ENCODE measurements around the gene ARL14EP.

The ARL14EP gene

GRCh38 chr11:30328681-30329080, 5.8 kb downstream of the ARL14EP start:
- no peak for DNase-seq

DNA sequence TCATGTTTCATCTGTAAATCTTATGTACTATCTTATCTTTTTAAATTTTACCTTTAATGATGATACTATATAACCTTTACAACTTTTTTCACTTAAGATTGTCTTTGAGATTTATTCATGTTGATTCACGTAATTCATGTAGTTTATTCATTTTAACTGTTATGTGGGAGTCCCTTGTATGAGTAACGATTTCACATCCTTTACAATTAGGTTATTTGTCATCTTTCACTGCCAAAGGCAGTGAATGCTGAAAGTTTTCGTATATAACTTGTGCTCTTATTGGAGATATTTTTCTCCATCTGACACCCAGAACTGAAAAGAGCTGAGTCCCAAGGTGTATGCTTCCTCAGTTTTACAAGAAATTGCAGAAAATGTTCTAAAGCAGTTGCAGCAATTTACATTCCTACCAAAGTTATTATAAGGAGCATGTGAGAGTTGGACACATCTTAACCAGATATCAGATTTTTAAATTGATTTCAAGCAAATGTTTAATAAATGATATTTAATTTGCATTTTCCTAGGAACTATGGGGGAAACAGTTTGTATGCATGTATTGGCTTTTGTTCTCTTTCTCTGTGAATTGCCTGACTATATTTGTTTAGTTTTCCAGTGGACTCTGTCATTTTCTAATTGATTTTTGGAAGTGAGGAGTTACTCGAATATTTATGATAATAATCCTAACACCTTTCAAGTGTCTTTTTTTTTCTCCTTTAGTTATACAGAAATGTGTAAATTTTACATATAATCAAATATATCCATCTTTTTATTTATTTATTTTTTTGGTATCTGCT, 6.4 kb downstream of the ARL14EP start:
- no peak for DNase-seq

- no peak for DNase-seq
Observed at GRCh38 chr11:30333405-30333804, 10.5 kb downstream of the ARL14EP start.

- no peak for DNase-seq
Observed at GRCh38 chr11:30342736-30343166, 19.8 kb downstream of the ARL14EP start.

- no peak for DNase-seq
Observed at GRCh38 chr11:30344085-30344484, 21.2 kb downstream of the ARL14EP start.

GRCh38 chr11:30345644-30346043, 22.7 kb downstream of the ARL14EP start:
- no peak for DNase-seq

GRCh38 chr11:30346068-30346688, 23.3 kb downstream of the ARL14EP start:
- DNase-seq = peak; percentile 37

GRCh38 chr11:30348035-30348434, 25.1 kb downstream of the ARL14EP start:
- DNase-seq = no peak

DNA sequence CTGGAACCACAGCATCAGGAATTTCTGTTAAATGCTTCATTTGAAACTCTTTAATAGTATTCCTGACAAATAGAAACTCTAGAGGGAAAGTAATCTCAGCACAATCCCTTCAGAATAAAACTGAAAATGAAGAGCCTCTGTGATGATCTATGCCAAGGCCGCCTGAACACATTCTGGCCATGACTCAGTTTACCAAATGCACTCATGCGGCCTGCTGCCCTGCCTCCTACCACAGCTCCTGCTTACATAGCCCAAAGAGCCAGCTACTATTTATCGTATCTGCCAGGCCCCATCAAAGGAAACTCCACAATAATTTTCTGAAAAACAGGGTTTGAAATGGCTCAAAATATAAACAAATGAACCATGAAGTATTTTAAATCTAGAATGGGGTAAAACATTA, 27.0 kb downstream of the ARL14EP start:
- DNase-seq = no peak

DNA sequence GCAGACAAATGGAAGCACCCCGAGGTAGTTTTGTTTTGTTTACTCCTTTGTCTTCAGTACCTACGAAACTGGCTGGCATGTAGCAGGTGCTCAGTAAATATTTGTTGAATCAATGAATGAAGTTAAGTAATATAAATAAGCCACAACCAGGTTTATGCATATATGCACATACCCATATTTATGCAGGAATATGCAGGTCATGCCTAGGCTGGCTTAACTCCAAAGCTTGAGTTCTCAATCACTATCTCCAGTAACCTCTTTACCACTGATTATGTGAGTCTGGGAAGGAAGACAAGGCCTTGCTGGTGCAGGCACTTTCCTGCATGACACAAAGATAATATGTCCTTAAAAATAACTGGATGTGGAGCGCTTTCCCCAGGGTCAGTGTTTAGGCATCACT, 27.5 kb downstream of the ARL14EP start:
- DNase-seq = no peak

GRCh38 chr11:30351061-30351460, 28.2 kb downstream of the ARL14EP start:
- DNase-seq = no peak

DNA sequence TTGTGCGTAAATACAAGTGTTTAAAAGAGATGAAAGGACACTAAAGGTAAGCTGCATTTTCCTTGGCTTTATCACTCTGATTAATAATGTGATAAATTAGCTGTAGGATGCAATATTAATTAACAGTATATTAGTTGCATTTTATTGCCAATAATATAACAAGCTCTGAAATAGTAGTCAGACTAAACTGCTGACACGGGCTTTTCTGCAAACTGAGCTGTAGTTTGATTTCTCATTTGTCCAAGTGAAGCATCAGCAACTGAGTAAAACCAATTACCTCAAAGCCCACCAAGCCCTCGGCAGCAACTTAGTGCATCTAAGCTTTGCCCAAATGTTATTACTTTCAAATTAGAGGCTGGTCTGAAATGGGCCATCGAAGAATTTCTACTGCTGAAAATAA, 33.5 kb downstream of the ARL14EP start:
- no peak for DNase-seq

DNA sequence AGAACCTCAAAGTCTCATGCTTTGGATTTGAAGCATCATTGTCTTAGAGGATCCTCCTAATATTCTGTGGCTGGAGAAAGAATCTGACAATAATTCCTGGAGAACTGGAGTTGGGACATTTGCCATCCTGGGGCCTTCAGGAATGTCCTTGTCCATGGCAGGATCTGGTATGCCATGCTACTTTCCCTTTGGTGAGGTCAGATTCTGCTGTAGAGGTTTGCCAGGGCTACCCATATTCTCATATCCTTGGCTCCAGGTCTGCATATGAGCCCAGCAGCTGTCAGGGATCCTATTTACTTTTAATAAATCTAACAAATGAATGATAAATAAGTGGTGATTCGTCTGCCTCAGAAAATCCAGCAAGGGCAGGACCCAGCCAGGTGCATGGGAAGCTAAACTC, 35.0 kb downstream of the ARL14EP start:
- no peak for DNase-seq

GRCh38 chr11:30358536-30358935, 35.6 kb downstream of the ARL14EP start:
- DNase-seq = no peak

DNA sequence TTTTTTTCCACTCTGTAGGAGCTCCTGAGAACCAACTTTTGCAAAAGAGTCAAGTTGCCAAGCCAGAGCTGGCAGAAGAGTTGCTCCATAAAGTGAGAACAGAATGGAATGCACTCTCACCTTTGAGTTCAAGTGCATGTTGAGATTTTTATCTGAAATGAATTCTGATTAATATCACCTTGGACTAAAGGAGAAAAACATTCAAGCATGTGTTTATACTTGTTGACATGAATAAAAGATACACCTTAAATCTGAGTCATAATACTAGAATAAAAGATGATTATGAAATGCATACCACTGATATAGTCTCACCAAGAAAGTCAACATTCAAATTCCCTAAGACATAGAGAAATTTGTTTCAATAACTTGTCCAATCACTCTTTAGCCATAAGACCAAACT, 37.8 kb downstream of the ARL14EP start:
- no peak for DNase-seq

DNA sequence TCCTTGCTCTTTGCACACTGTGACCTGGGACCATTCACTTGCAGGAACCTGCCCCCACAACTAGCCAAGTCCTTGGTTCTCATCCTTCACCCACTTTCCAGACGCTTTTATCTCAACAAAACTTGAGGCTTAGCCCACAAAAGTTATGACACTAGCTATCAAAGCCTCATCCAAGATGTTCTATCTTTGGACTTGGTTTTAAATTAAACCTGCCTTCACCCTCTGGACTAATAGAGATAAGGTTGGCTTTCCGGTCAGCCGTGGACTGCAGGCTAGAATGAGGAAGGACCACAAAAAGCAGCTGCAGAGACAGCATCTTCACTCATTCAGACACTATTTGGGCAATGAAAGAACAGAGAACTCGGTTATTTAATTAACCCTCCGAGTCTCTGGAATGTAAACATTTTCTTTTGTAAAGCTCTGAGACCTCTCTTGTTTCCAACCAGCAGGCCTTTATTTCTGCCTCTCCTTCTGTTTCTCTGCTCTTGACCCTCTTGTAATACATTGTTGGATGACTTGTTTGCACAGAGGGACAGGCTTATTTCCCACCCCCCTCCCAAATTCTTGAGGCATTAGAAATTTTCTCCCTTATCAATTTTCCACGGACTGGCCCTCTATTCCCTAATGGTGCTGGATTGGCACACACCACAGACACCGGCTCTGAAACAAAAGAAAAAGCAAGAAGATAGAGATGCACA, 41.4 kb downstream of the ARL14EP start:
- no peak for DNase-seq

DNA sequence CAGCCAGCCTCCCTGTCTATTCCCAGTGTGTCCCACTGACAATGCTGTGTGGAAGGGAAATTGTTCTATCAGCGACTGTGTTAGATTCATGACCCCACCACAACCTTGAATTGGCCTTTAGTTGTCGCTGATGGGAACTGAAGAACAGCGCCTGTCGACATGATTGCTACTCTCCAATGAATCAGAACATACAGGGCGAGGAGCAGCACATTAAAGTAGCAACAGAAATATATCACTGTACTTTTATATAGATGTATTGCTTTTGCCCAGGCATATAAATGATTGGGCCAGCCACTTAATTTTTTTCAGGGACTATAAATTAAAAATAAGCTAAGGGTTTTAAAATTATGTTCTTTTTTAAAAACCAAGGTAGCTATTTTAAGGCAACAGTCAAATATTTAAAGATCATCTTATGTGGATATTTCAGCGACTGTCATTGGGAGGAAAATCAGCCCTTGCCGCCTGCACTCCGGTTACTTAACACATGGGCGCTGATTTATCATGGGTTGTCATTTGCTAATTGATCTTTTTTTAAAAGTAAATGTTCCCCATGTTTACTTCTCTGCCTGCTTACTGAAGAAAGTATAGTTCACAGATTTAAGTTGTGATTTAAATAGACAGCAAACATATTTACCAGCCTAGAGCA, 42.1 kb downstream of the ARL14EP start:
- no peak for DNase-seq

- DNase-seq = no peak
Observed at GRCh38 chr11:30365793-30366517, 43.1 kb downstream of the ARL14EP start.

- no peak for DNase-seq
Observed at GRCh38 chr11:30368394-30368793, 45.5 kb downstream of the ARL14EP start.

DNA sequence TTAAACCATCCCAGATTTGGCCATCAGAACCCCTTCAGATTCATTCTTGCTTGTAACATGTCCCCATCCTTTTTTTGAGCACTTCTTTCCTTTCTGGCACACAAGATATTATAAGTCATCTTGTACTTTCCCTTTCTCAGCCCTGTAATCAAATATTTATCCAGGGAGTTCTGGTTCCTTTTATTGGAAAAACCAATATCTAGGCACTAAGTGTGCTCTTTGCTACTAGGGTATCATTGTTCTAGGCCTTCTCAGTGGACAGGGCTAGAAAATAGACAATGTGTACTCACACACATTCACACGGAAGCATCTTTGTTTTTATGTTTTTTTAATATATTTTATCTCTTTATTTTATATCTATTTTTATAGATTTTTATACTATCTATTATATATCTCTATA, 47.3 kb downstream of the ARL14EP start:
- no peak for DNase-seq

DNA sequence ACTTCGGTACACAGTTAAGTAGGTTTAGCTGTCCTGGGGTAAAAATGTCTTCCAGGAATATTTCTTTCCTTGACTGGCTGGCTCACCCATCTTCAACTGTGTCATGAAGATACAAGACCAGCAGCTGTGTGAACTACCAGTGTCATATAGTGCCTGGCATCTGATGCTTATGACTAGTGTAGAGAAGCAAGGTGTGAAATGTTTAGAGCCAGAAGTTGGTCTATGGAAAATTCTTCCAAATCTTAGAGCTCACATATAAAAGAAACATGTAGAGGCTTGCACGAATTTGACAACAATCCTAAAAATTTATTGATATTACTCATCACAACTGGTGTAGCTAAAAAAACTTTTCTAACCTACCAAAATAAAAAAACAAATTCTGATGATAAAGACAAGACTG, 54.4 kb downstream of the ARL14EP start:
- DNase-seq = no peak

DNA sequence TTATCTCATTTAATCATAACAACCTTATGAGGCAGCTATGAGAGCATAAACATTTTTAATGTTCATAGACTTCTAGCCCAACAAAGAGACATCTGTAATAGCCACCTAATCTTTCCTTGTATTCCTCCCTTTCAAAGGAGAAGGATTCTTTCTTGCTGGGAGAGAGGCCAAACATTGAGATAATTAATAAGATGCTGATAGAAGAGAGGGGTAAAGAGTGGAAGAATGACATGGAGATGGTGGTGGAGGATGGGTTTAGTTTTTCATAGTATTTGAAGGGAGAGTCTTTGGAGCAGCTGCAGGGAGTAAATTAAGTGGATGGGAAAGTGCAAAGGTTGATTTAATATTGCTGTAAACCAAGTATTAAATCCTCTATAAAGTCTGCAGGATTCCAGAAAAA, 57.9 kb downstream of the ARL14EP start:
- no peak for DNase-seq

- no peak for DNase-seq
Observed at GRCh38 chr11:30381879-30382278, 59.0 kb downstream of the ARL14EP start.

All from NCI-H1436 (cell line).